ENCODE results near the gene WDTC1.

The WDTC1 gene

DNA sequence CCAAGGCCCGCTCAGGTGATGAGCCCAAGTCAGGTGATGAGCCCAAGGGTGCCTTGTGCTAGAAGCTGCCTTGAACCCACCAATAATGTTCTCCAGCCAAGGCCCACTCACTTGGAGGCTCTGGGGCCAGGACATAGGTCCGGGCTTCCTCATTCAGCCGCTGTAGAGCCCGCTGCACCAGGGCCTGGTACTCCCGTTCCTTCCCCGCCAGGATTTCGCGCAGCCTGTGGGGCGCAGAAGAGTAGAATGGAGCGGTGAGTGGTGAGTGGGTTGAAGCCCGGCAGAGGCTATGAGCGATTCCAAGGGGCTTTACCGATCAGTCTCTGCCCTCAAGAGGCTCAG lies 121.8 kb downstream of the WDTC1 start:
- DNase-seq (ENCODE audit: low read depth): no peak

DNA sequence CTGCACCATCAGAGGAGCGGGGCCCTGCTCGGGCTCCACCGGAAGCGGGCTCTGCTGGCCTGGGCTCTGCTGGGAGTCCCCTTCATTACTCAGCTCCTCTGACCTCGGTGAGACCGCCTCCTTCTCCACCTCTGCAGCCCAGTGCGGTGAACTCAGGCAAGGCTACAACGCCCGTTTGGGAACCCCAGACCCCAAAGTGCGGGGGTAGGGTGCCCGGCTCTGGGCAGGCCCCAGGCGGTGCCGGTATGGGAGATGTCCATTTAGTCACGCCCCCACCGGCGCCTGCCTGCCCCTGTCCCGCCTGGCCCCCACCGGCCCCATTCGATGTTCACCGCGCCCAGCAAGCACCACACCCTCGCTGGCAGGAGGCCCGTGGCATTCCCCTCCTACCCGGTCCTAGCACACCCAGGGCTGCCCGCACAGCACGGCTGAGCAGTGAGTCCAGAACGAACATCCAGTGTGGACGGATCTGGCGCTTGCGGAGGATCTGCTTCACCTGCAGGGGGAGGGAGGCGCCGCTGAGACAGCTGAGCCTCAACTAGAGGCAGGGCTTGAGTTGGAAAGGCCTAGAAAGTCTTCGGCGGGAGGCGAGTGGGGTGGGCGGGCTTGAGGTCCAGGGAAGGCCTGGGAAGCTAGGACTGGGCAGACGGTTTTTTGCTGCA lies 122.3 kb downstream of the WDTC1 start:
- no peak for DNase-seq (ENCODE audit: low read depth)

DNA sequence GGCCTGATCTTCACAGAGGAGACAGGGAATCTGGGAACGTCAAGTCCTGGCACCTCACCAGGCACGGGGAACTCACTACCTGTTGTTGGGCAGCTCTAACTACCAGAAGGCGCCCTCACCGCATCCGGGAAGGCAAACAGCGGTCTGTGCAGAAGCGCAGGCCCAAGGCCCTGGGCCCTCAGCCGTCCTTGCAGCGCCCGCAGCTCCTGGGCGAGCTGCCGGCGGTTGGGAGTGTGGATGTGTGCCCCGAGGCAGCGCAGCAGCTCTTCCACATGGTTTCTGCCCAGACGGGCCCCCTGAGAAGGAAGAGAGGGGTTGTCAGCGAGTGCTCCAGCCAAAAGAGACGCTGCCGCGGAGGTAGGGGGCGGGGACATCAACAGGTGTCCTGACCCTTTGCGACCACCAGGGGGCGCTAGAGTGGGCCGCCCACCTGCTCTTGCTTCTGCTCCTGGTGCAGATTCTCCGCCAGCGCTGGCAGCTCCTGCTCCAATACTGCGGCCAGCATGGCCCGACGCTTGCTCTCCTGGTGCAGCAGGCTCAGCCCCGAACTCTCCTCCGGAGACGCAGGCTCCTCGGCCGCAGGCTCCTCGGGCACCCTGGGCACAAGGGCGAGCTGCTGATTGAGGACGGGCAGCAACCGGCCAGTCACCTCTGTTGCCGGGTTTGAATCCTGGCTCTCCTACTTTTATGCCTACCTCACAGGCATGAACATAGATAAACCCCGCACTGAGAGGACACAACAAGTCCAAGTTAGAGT lies 123.0 kb downstream of the WDTC1 start:
- DNase-seq (ENCODE audit: low read depth): no peak

Data from non-pigmented ciliary epithelial cell (primary cell).